NCI-H2196 (cell line): ENCODE results near the gene CARS2.
A peak's percentile ranks its signal among the peaks of the same experiment; 100 is the strongest.

ENCODE experiments used
- DNase-seq: peaks from one replicate; lab custom pipeline; 2025; ENCODE audit not compliant: unreplicated experiment; lab: John Stamatoyannopoulos, UW

Gene CARS2

GRCh38 chr13:110653271-110653670 is 52.6 kb downstream of the CARS2 start:
- no peak for DNase-seq

- DNase-seq = no peak
Measured at GRCh38 chr13:110652764-110653163, 53.2 kb downstream of the CARS2 start.

- no peak for DNase-seq
Measured at GRCh38 chr13:110652231-110652730, 53.6 kb downstream of the CARS2 start.

- DNase-seq = no peak
Measured at GRCh38 chr13:110651726-110652230, 54.1 kb downstream of the CARS2 start.

- DNase-seq = no peak
Measured at GRCh38 chr13:110651271-110651670, 54.6 kb downstream of the CARS2 start.

- no peak for DNase-seq
Measured at GRCh38 chr13:110650436-110650835, 55.5 kb downstream of the CARS2 start.

GRCh38 chr13:110649551-110649950 is 56.4 kb downstream of the CARS2 start:
- DNase-seq = no peak

- DNase-seq = no peak
Measured at GRCh38 chr13:110648848-110649421, 57.0 kb downstream of the CARS2 start.

GRCh38 chr13:110648146-110648819 is 57.6 kb downstream of the CARS2 start:
- no peak for DNase-seq

GRCh38 chr13:110647365-110647737 is 58.6 kb downstream of the CARS2 start:
- no peak for DNase-seq

- DNase-seq = no peak
Measured at GRCh38 chr13:110646442-110647364, 59.2 kb downstream of the CARS2 start.

GRCh38 chr13:110645750-110646149 is 60.2 kb downstream of the CARS2 start:
- no peak for DNase-seq

- DNase-seq = peak; percentile 53
Measured at GRCh38 chr13:110644892-110645521, 60.9 kb downstream of the CARS2 start.

GRCh38 chr13:110643768-110644421 is 62.0 kb downstream of the CARS2 start:
- no peak for DNase-seq

- DNase-seq = no peak
Measured at GRCh38 chr13:110643324-110643723, 62.6 kb downstream of the CARS2 start.

GRCh38 chr13:110642291-110642981 is 63.5 kb downstream of the CARS2 start:
- DNase-seq = no peak

- DNase-seq = peak; percentile 4
Measured at GRCh38 chr13:110641055-110642015, 64.6 kb downstream of the CARS2 start.

- no peak for DNase-seq
Measured at GRCh38 chr13:110640591-110641029, 65.3 kb downstream of the CARS2 start.

- DNase-seq = no peak
Measured at GRCh38 chr13:110639935-110640334, 66.0 kb downstream of the CARS2 start.
